GM12874 (cell line): ENCODE results near the gene CYB5R2.

Source experiments
- CTCF ChIP-seq: IDR thresholded peaks from 2 replicates; pipeline ENCODE4 v1.5.1; 2011; ENCODE audit warnings: low read depth, mild to moderate bottlenecking, control low read depth, low read length, moderate library complexity; ENCODE audit not compliant: insufficient read depth

CYB5R2 gene

GRCh38 chr11:7672960-7673723, at the start of gene CYB5R2:
Gene CYB5R2 (minus strand): TSS chr11:7673500. CDS start chr11:7672825, 675 bp downstream.
- TF ChIP-seq CTCF, result no peak

DNA sequence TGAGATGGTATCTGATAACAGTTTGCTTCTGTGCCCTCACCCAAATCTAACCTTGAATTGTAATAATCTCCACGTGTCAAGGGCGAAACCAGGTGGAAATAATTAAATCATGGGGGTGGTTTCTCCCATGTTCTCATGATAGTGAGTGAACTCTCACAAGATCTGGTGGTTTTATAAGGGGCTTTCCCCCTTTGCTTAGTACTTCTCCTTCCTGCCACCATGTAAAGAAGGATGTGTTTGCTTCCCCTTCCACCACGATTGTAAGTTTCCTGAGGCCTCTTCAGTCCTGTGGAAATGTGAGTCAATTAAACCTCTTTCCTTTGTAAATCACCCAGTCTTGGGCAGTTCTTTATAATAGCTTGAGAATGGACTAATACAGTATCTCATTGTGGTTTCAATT, 41.5 kb upstream of the CYB5R2 start:
- TF ChIP-seq CTCF, result no peak

DNA sequence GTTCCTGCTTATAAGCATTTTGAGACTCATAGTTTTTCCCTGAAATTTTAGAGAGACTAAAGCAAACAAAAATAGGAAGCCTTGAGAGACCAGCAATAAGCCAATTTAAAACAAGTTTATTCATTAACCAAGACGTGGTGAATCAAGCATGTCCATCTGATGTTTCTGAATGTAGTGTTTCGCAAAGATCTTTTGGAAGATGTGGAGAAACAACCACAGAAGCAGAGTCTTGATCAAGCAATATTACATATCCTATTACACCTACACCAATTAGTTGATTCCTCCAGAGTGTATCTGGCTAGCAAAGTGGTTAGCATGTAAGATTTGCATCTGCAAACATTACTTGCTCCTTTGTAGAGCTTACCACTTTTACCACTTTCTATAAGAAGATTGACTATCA, 33.1 kb upstream of the CYB5R2 start, which contains the start of gene OVCH2:
Gene OVCH2, minus strand, starts transcription at position 101 of the 400 bp plus-strand sequence. Its CDS starts 83 bp downstream, at position 18.
- TF ChIP-seq CTCF, result no peak

DNA sequence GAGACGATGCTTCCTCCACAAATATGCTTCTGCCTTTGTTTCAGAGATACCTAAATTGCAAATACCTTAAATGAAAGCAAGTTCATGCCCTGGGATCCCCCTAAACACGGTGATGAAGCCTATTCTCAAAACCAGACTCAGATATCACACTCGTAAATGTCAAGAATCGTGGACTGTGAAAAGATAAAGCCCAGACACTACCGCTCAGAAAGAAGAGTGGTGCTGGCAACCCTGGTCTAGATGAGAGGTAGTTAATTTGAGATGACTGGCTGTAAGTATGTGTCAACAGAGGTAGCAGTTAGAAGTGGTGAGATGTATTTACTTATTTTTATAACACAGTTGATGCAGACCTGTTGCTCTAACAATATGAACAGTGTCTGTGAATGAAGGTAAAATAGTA, 30.4 kb upstream of the CYB5R2 start:
- no peak for TF ChIP-seq CTCF

- no peak for TF ChIP-seq CTCF
These were observed 23.1 kb upstream of the CYB5R2 start for GRCh38 chr11:7696424-7696823.

- TF ChIP-seq CTCF, result no peak
These were observed 20.9 kb upstream of the CYB5R2 start for GRCh38 chr11:7694235-7694634.

- TF ChIP-seq CTCF, result no peak
These were observed 19.1 kb upstream of the CYB5R2 start for GRCh38 chr11:7692426-7692825.
